Karpas-422 (cell line): Measurements from ENCODE around the gene NCKAP5L. TPM values are rescaled to one million over a fixed set of nuclear protein-coding genes. Genes with fewer than 3 reads are reported as not detected.
A peak's percentile ranks its signal among the peaks of the same experiment; 100 is the strongest.

ENCODE experiments used
- DNase-seq: peaks from one replicate; pipeline ENCODE4 v3.0.0-alpha.2; 2015
- H2AFZ ChIP-seq: fragments of 200-600 bp; sonication (generic); 2 replicates; pipeline ENCODE4 v1.6.1; 2014; ENCODE audit warnings: antibody characterized with exemption, low read length, mixed read lengths
- H3K27ac ChIP-seq: fragments of 200-600 bp; sonication (generic); 2 replicates; pipeline ENCODE4 v1.5.1; 2014; ENCODE audit warnings: mild to moderate bottlenecking, low read length, moderate library complexity
- H3K27me3 ChIP-seq: fragments of 200-600 bp; sonication (generic); 2 replicates; pipeline ENCODE4 v1.6.1; 2014; ENCODE audit warnings: low read length, mixed read lengths
- H3K36me3 ChIP-seq: fragments of 200-600 bp; sonication (generic); 2 replicates; pipeline ENCODE4 v1.6.1; 2014; ENCODE audit warnings: low read length, mixed read lengths; ENCODE audit not compliant: insufficient read depth
- H3K4me1 ChIP-seq: fragments of 200-600 bp; sonication (generic); 2 replicates; pipeline ENCODE4 v1.6.1; 2014; ENCODE audit warnings: mild to moderate bottlenecking, low read length, mixed read lengths
- H3K4me2 ChIP-seq: fragments of 200-600 bp; sonication (generic); 2 replicates; pipeline ENCODE4 v1.6.1; 2014; ENCODE audit warnings: low read length, low read depth, mild to moderate bottlenecking; ENCODE audit not compliant: poor library complexity, severe bottlenecking
- H3K4me3 ChIP-seq: fragments of 200-600 bp; sonication (generic); 2 replicates; pipeline ENCODE4 v1.5.1; 2014; ENCODE audit warnings: mild to moderate bottlenecking, antibody characterized with exemption, low read length, mixed read lengths
- H3K79me2 ChIP-seq: fragments of 200-600 bp; sonication (generic); 2 replicates; pipeline ENCODE4 v1.6.1; 2014; ENCODE audit warnings: mild to moderate bottlenecking, low read length, mixed read lengths
- H3K9ac ChIP-seq: fragments of 200-600 bp; sonication (generic); 2 replicates; pipeline ENCODE4 v1.6.0; 2014; ENCODE audit warnings: low read length
- H3K9me2 ChIP-seq: fragments of 200-600 bp; sonication (generic), shearing (Covaris generic); replicated peaks from 2 replicates; pipeline ENCODE4 v1.6.0; 2014; ENCODE audit warnings: mild to moderate bottlenecking, low read length, moderate library complexity; ENCODE audit not compliant: insufficient read depth
- H3K9me3 ChIP-seq: fragments of 300-700, 200-600 bp; sonication (generic); 2 replicates; pipeline ENCODE4 v1.6.1; 2014; ENCODE audit warnings: low read length, mixed read lengths
- H4K20me1 ChIP-seq: fragments of 200-600 bp; sonication (generic); 2 replicates; pipeline ENCODE4 v1.6.1; 2014; ENCODE audit warnings: mild to moderate bottlenecking, antibody characterized with exemption, low read length, low read depth; ENCODE audit not compliant: insufficient read depth
- total RNA-seq: library from RNA; depleted of rRNA; stranded (reverse); fragments of >200 nt; shearing (Covaris generic); gene quantifications from 2 replicates; pipeline ENCODE4 v1.2.3, GENCODE V29; 2014; ENCODE audit warnings: low replicate concordance

The NCKAP5L gene
- total RNA-seq, 1 experiment from 2014 or later: 17.3 TPM

GRCh38 chr12:49823951-49824350 lies 4.3 kb downstream of the NCKAP5L start:
- Histone ChIP-seq H3K4me3 (no peak overlapping the region), H3K36me3 (no peaks in the 10 kb centered on the region), H3K4me2 (no peak overlapping the region), H2AFZ (no peak overlapping the region), H3K9ac (no peak overlapping the region), H3K79me2 (peaks cover 82% of the 10 kb centered on the region), H4K20me1 (peaks cover 27% of the 10 kb centered on the region), H3K9me2 (no peaks in the 10 kb centered on the region), H3K27me3 (no peaks in the 10 kb centered on the region), H3K4me1 (peaks cover 54% of the 10 kb centered on the region), H3K9me3 (no peaks in the 10 kb centered on the region), H3K27ac (no peak overlapping the region)
- DNase-seq: no peak

- Histone ChIP-seq H3K4me1 (peaks cover 54% of the 10 kb centered on the region), H3K79me2 (peaks cover 82% of the 10 kb centered on the region), H3K9ac (no peak overlapping the region)
These were observed 4.9 kb downstream of the NCKAP5L start for GRCh38 chr12:49823350-49823749.

GRCh38 chr12:49821373-49822287 lies 6.6 kb downstream of the NCKAP5L start:
- H3K9me3 ChIP-seq: no peaks in the 10 kb centered on the region
- no peak overlapping the region for H2AFZ ChIP-seq
- H3K9me2 ChIP-seq: no peaks in the 10 kb centered on the region
- H3K4me2 ChIP-seq: peak overlapping the region; percentile 29
- no peaks in the 10 kb centered on the region for H3K27me3 ChIP-seq
- peaks cover 71% of the 10 kb centered on the region for H3K79me2 ChIP-seq
- peak overlapping the region; percentile 48; the same call in 1 of the 2 replicates for H3K27ac ChIP-seq
- peaks cover 43% of the 10 kb centered on the region for H3K4me1 ChIP-seq
- no peaks in the 10 kb centered on the region for H3K36me3 ChIP-seq
- H4K20me1 ChIP-seq: peaks cover 18% of the 10 kb centered on the region
- peak overlapping the region; percentile 21; the same call in 1 of the 2 replicates for H3K9ac ChIP-seq
- no peak overlapping the region for H3K4me3 ChIP-seq
- DNase-seq: no peak

More at GRCh38 chr12:49823350-49823749, 4.9 kb downstream of the NCKAP5L start:
- no peaks in the 10 kb centered on the region for H3K9me2 ChIP-seq
- H2AFZ ChIP-seq: no peak overlapping the region
- H3K36me3 ChIP-seq: no peaks in the 10 kb centered on the region
- no peak overlapping the region for H3K4me3 ChIP-seq
- peaks cover 27% of the 10 kb centered on the region for H4K20me1 ChIP-seq
- no peaks in the 10 kb centered on the region for H3K9me3 ChIP-seq
- no peak overlapping the region for H3K27ac ChIP-seq
- no peak overlapping the region for H3K4me2 ChIP-seq
- H3K27me3 ChIP-seq: no peaks in the 10 kb centered on the region
- no peak for DNase-seq

GRCh38 chr12:49819786-49820185 lies 8.4 kb downstream of the NCKAP5L start:
- peaks cover 67% of the 10 kb centered on the region for H3K79me2 ChIP-seq
- no peak overlapping the region for H3K9ac ChIP-seq
- H3K4me2 ChIP-seq: no peak overlapping the region
- H4K20me1 ChIP-seq: 0 out of 2 replicates have a peak, but pooled peaks cover under 1% of the 10 kb centered on the region
- H2AFZ ChIP-seq: no peak overlapping the region
- H3K36me3 ChIP-seq: peaks cover 11% of the 10 kb centered on the region
- H3K9me3 ChIP-seq: no peaks in the 10 kb centered on the region
- no peaks in the 10 kb centered on the region for H3K9me2 ChIP-seq
- DNase-seq: no peak
- no peaks in the 10 kb centered on the region for H3K27me3 ChIP-seq
- no peak overlapping the region for H3K27ac ChIP-seq
- no peak overlapping the region for H3K4me3 ChIP-seq
- peaks cover 29% of the 10 kb centered on the region for H3K4me1 ChIP-seq

GRCh38 chr12:49818241-49818895 lies 9.8 kb downstream of the NCKAP5L start:
- Histone ChIP-seq H3K9me3 (no peaks in the 10 kb centered on the region), H3K36me3 (peaks cover 11% of the 10 kb centered on the region), H3K4me2 (no peak overlapping the region), H3K4me1 (peaks cover 33% of the 10 kb centered on the region), H2AFZ (no peak overlapping the region), H3K9ac (no peak overlapping the region), H3K9me2 (no peaks in the 10 kb centered on the region), H3K27me3 (no peaks in the 10 kb centered on the region), H4K20me1 (no peaks in the 10 kb centered on the region), H3K27ac (no peak overlapping the region), H3K4me3 (no peak overlapping the region), H3K79me2 (peaks cover 57% of the 10 kb centered on the region)
- no peak for DNase-seq

- H3K9ac ChIP-seq: no peak overlapping the region
- no peaks in the 10 kb centered on the region for H3K9me3 ChIP-seq
- peak overlapping the region; percentile 54 for H3K4me2 ChIP-seq
- H3K27me3 ChIP-seq: no peaks in the 10 kb centered on the region
- peaks cover 44% of the 10 kb centered on the region for H3K4me1 ChIP-seq
- H3K79me2 ChIP-seq: peaks cover 54% of the 10 kb centered on the region
- no peaks in the 10 kb centered on the region for H3K9me2 ChIP-seq
- DNase-seq: peak; percentile 56
- peaks cover 11% of the 10 kb centered on the region for H3K36me3 ChIP-seq
- H2AFZ ChIP-seq: no peak overlapping the region
- 0 out of 2 replicates have a peak overlapping the region, but pooled peaks have one; percentile 17 for H3K27ac ChIP-seq
- H3K4me3 ChIP-seq: no peak overlapping the region
- H4K20me1 ChIP-seq: no peaks in the 10 kb centered on the region
These were observed 15.1 kb downstream of the NCKAP5L start for GRCh38 chr12:49813131-49813530.

GRCh38 chr12:49811961-49812401 lies 16.2 kb downstream of the NCKAP5L start:
- no peaks in the 10 kb centered on the region for H3K27me3 ChIP-seq
- DNase-seq: no peak
- no peak overlapping the region for H2AFZ ChIP-seq
- peaks cover 11% of the 10 kb centered on the region for H3K36me3 ChIP-seq
- no peaks in the 10 kb centered on the region for H3K9me3 ChIP-seq
- no peaks in the 10 kb centered on the region for H4K20me1 ChIP-seq
- H3K9ac ChIP-seq: no peak overlapping the region
- peak overlapping the region; percentile 54 for H3K4me2 ChIP-seq
- no peaks in the 10 kb centered on the region for H3K9me2 ChIP-seq
- no peak overlapping the region; the same call in none of the 2 replicates for H3K27ac ChIP-seq
- H3K79me2 ChIP-seq: peaks cover 60% of the 10 kb centered on the region
- H3K4me1 ChIP-seq: peaks cover 44% of the 10 kb centered on the region
- H3K4me3 ChIP-seq: 0 out of 2 replicates have a peak overlapping the region, but pooled peaks have one; percentile 2

GRCh38 chr12:49811136-49811535 lies 17.1 kb downstream of the NCKAP5L start:
- Histone ChIP-seq H2AFZ (no peak overlapping the region), H3K27ac (no peak overlapping the region; the same call in 1 of the 2 replicates), H3K9me2 (no peaks in the 10 kb centered on the region), H3K9me3 (no peaks in the 10 kb centered on the region), H3K4me3 (no peak overlapping the region), H3K4me2 (no peak overlapping the region), H3K79me2 (peaks cover 58% of the 10 kb centered on the region), H3K27me3 (no peaks in the 10 kb centered on the region), H3K4me1 (peaks cover 44% of the 10 kb centered on the region), H4K20me1 (no peaks in the 10 kb centered on the region), H3K36me3 (peaks cover 11% of the 10 kb centered on the region), H3K9ac (no peak overlapping the region)
- DNase-seq: no peak
